Measurements from ENCODE around the gene FLYWCH2. TPM values are rescaled to one million over a fixed set of nuclear protein-coding genes. Genes with fewer than 3 reads are reported as not detected.

The FLYWCH2 gene
- total and polyA plus RNA-seq, 2 of the 13 experiments (the other 11 are each of a cell fraction or from before 2014, with no cell fraction given): 16.9 to 19.8 TPM

DNA sequence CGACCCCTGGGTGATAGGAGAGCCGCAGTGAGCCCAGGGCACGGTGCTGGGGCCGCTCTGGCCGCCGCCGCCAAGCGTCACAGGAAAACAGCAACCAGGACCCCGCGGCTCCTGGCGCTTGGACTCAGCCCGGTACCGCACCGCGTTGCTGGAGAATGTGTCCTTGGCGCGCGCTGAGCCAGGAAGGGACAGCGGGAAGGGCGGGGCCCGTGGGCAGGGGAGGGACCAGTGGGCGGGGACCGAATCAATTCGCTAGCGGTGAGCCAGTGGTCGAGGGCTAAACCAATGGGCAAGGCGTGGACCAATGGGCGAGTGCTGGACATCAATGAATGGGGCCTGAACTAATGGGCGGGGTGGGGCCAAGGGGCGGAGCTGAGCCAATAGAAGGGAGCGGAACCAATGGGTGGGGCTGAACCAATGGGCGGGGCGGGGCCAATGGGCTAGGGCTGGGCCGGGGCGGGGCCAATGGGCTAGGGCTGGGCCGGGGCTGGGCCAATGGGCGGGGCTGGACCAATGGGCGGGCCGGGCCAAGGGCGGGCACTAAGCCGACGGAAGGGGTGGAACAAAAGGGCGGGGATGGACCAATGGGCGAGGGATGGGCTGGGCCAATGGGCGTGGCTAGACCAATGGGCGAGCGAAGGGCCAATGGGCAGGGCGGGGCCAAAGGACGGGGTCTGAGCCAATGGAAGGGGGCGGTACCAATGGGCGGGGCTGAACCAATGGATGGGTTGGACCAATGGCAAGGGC is 22.4 kb downstream of the FLYWCH2 start (continued):
- TF ChIP-seq, protein P1, sequence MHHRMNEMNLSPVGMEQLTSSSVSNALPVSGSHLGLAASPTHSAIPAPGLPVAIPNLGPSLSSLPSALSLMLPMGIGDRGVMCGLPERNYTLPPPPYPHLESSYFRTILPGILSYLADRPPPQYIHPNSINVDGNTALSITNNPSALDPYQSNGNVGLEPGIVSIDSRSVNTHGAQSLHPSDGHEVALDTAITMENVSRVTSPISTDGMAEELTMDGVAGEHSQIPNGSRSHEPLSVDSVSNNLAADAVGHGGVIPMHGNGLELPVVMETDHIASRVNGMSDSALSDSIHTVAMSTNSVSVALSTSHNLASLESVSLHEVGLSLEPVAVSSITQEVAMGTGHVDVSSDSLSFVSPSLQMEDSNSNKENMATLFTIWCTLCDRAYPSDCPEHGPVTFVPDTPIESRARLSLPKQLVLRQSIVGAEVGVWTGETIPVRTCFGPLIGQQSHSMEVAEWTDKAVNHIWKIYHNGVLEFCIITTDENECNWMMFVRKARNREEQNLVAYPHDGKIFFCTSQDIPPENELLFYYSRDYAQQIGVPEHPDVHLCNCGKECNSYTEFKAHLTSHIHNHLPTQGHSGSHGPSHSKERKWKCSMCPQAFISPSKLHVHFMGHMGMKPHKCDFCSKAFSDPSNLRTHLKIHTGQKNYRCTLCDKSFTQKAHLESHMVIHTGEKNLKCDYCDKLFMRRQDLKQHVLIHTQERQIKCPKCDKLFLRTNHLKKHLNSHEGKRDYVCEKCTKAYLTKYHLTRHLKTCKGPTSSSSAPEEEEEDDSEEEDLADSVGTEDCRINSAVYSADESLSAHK (CRISPR knock-in tag; IDR thresholded peaks at IDR 0.05; ENCODE audit: borderline replicate concordance): no peak
- TF ChIP-seq ZFP36 (IDR thresholded peaks at IDR 0.05; ENCODE audit: borderline replicate concordance, low read depth, low read length, partially characterized antibody): no peak
- no peak for TF ChIP-seq ZNF33A (CRISPR knock-in tag; IDR thresholded peaks at IDR 0.05; ENCODE audit: borderline replicate concordance)
- TF ChIP-seq ZNF124 (CRISPR knock-in tag; IDR thresholded peaks at IDR 0.05): peak; percentile 68; the same call in 1 of the 2 replicates
- peak; percentile 81; the same call in 1 of the 2 replicates for TF ChIP-seq HOXD1 (CRISPR knock-in tag; IDR thresholded peaks at IDR 0.05)
- TF ChIP-seq, protein P2, sequence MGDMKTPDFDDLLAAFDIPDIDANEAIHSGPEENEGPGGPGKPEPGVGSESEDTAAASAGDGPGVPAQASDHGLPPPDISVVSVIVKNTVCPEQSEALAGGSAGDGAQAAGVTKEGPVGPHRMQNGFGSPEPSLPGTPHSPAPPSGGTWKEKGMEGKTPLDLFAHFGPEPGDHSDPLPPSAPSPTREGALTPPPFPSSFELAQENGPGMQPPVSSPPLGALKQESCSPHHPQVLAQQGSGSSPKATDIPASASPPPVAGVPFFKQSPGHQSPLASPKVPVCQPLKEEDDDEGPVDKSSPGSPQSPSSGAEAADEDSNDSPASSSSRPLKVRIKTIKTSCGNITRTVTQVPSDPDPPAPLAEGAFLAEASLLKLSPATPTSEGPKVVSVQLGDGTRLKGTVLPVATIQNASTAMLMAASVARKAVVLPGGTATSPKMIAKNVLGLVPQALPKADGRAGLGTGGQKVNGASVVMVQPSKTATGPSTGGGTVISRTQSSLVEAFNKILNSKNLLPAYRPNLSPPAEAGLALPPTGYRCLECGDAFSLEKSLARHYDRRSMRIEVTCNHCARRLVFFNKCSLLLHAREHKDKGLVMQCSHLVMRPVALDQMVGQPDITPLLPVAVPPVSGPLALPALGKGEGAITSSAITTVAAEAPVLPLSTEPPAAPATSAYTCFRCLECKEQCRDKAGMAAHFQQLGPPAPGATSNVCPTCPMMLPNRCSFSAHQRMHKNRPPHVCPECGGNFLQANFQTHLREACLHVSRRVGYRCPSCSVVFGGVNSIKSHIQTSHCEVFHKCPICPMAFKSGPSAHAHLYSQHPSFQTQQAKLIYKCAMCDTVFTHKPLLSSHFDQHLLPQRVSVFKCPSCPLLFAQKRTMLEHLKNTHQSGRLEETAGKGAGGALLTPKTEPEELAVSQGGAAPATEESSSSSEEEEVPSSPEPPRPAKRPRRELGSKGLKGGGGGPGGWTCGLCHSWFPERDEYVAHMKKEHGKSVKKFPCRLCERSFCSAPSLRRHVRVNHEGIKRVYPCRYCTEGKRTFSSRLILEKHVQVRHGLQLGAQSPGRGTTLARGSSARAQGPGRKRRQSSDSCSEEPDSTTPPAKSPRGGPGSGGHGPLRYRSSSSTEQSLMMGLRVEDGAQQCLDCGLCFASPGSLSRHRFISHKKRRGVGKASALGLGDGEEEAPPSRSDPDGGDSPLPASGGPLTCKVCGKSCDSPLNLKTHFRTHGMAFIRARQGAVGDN (CRISPR knock-in tag; IDR thresholded peaks at IDR 0.05): peak; percentile 61
- TF ChIP-seq ZNF543 (CRISPR knock-in tag; IDR thresholded peaks at IDR 0.05): no peak
- no peak for TF ChIP-seq MAFF (IDR thresholded peaks at IDR 0.05; ENCODE audit: low read depth, low read length)
- no peak; the same call in 1 of the 2 replicates for TF ChIP-seq ZC3H13 (CRISPR knock-in tag; IDR thresholded peaks at IDR 0.05)
- no peak for TF ChIP-seq FOXP1 (IDR thresholded peaks at IDR 0.05)
- TF ChIP-seq FOXP1 (CRISPR knock-in tag; IDR thresholded peaks at IDR 0.05): peak; percentile 12; the same call in 1 of the 2 replicates
- no peak for TF ChIP-seq PREB (CRISPR knock-in tag; IDR thresholded peaks at IDR 0.05)
- TF ChIP-seq, protein P3, sequence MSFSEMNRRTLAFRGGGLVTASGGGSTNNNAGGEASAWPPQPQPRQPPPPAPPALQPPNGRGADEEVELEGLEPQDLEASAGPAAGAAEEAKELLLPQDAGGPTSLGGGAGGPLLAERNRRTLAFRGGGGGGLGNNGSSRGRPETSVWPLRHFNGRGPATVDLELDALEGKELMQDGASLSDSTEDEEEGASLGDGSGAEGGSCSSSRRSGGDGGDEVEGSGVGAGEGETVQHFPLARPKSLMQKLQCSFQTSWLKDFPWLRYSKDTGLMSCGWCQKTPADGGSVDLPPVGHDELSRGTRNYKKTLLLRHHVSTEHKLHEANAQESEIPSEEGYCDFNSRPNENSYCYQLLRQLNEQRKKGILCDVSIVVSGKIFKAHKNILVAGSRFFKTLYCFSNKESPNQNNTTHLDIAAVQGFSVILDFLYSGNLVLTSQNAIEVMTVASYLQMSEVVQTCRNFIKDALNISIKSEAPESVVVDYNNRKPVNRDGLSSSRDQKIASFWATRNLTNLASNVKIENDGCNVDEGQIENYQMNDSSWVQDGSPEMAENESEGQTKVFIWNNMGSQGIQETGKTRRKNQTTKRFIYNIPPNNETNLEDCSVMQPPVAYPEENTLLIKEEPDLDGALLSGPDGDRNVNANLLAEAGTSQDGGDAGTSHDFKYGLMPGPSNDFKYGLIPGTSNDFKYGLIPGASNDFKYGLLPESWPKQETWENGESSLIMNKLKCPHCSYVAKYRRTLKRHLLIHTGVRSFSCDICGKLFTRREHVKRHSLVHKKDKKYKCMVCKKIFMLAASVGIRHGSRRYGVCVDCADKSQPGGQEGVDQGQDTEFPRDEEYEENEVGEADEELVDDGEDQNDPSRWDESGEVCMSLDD (CRISPR knock-in tag; IDR thresholded peaks at IDR 0.05; ENCODE audit: borderline replicate concordance): no peak
- TF ChIP-seq ZNF143 (CRISPR knock-in tag; IDR thresholded peaks at IDR 0.05): no peak
- TF ChIP-seq ADNP (CRISPR knock-in tag; IDR thresholded peaks at IDR 0.05): no peak
- TF ChIP-seq EED (CRISPR knock-in tag; IDR thresholded peaks at IDR 0.05): no peak
- TF ChIP-seq KDM2A (CRISPR knock-in tag; IDR thresholded peaks at IDR 0.05; ENCODE audit: borderline replicate concordance, low read depth): no peak; the same call in 1 of the 2 replicates
- TF ChIP-seq SRSF4 (IDR thresholded peaks at IDR 0.05; ENCODE audit: low read depth, low read length, poor library complexity, severe bottlenecking): no peak
- peak; percentile 73; the same call in 1 of the 2 replicates for TF ChIP-seq ERF (CRISPR knock-in tag; IDR thresholded peaks at IDR 0.05)
- TF ChIP-seq ZNF251 (CRISPR knock-in tag; IDR thresholded peaks at IDR 0.05): 0 out of 2 replicates have a peak, but pooled peaks have one; percentile 63

All from HepG2 (cell line).